B cell (primary cell): ENCODE data around the gene IGSF22. TPM values are rescaled to one million over a fixed set of nuclear protein-coding genes. Genes with fewer than 3 reads are reported as not detected.
A peak's percentile ranks its signal among the peaks of the same experiment; 100 is the strongest.

Experiments used
- ATAC-seq: fragments of 200-7000 bp; cut with Tn5 transposase; one replicate; pipeline ENCODE4 v1.10.0; 2021; ENCODE audit warnings: low read depth, mild to moderate bottlenecking, moderate number of reproducible peaks, moderate library complexity
- CTCF ChIA-PET: fragments of 350-600 bp; sonication (Branson Sonifier 250); formaldehyde crosslinking; loops from one replicate; lab custom pipeline; 2021; ENCODE audit warnings: antibody characterized with exemption, inconsistent platforms; lab: Charles Lee
- POLR2A ChIA-PET: fragments of 350-600 bp; sonication (Branson Sonifier 250); formaldehyde crosslinking; loops from one replicate; lab custom pipeline; 2021; ENCODE audit warnings: antibody characterized with exemption; lab: Charles Lee
- DNase-seq: peaks from one replicate; pipeline ENCODE4 v3.0.0; 2013
- H2AFZ ChIP-seq: 2 replicates; pipeline ENCODE4 v1.6.1; 2012; ENCODE audit warnings: mild to moderate bottlenecking, low read depth, low read length; ENCODE audit not compliant: insufficient read depth, poor library complexity, severe bottlenecking
- H3K27ac ChIP-seq, 2 donors: 1 replicate in 1 of 2; 2 replicates in 1 of 2; pipeline ENCODE4 v1.5.1; 2012 to 2013; ENCODE audit warnings: low read length in 2 of 2, mild to moderate bottlenecking in 2 of 2, moderate library complexity in 1 of 2
- H3K27me3 ChIP-seq, 4 experiments: fragments of 200-600 bp in 1 of 4; sonication (generic) in 1 of 4; replicated peaks in 1 of 4; 1 replicate in 2 of 4; 2 replicates in 2 of 4; pipeline versions ENCODE4 v1.6.1 to v1.7.0; 2013 to 2016; ENCODE audit warnings: low read length in 3 of 4, mild to moderate bottlenecking in 2 of 4, mixed read lengths in 1 of 4, moderate library complexity in 1 of 4; ENCODE audit not compliant: insufficient read depth in 4 of 4, control insufficient read depth in 3 of 4; ENCODE audit errors: control extremely low read depth in 1 of 4
- H3K36me3 ChIP-seq, 2 experiments: replicated peaks in 1 of 2; 1 replicate in 1 of 2; 2 replicates in 1 of 2; pipeline versions ENCODE4 v1.6.1 to v1.7.1; 2013; ENCODE audit warnings: low read length in 1 of 2; ENCODE audit not compliant: insufficient read depth in 2 of 2, control insufficient read depth in 1 of 2; ENCODE audit errors: control extremely low read depth in 1 of 2, extremely low read depth in 1 of 2
- H3K4me1 ChIP-seq, 2 donors: fragments of 200-600 bp in 1 of 2; sonication (generic) in 1 of 2; 1 replicate in 1 of 2; 2 replicates in 1 of 2; pipeline versions ENCODE4 v1.5.1 to v1.6.1; 2013 to 2017; ENCODE audit warnings: low read length in 2 of 2; ENCODE audit not compliant: control insufficient read depth in 2 of 2, insufficient read depth in 2 of 2
- H3K4me2 ChIP-seq: replicated peaks from 2 replicates; pipeline ENCODE3; 2012; ENCODE audit warnings: mild to moderate bottlenecking, low read depth, low read length; ENCODE audit not compliant: poor library complexity, severe bottlenecking
- H3K4me3 ChIP-seq, 5 experiments: fragments of 200-600 bp in 1 of 5; sonication (generic) in 1 of 5; 1 replicate in 3 of 5; 2 replicates in 2 of 5; pipeline versions ENCODE4 v1.5.1 to v1.7.0; 2011 to 2016; ENCODE audit warnings: low read length in 4 of 5, mild to moderate bottlenecking in 4 of 5, low read depth in 2 of 5, control low read depth in 1 of 5, moderate library complexity in 1 of 5; ENCODE audit not compliant: insufficient read depth in 1 of 5; ENCODE audit errors: control extremely low read depth in 1 of 5, extremely low read depth in 1 of 5
- H3K79me2 ChIP-seq: fragments of 200-600 bp; sonication (generic); one replicate; pipeline ENCODE4 v1.6.0; 2016; ENCODE audit warnings: low read length; ENCODE audit not compliant: control insufficient read depth, insufficient read depth
- H3K9ac ChIP-seq: fragments of 200-600 bp; sonication (generic); 2 replicates; pipeline ENCODE4 v1.6.1; 2017; ENCODE audit warnings: mild to moderate bottlenecking, low read length, moderate library complexity
- H3K9me3 ChIP-seq, 3 donors: one replicate each; pipeline versions ENCODE4 v1.6.1 to v1.7.1; 2013; ENCODE audit warnings: low read length in 2 of 3; ENCODE audit not compliant: control insufficient read depth in 2 of 3, insufficient read depth in 1 of 3; ENCODE audit errors: control extremely low read depth in 1 of 3
- H4K20me1 ChIP-seq: 2 replicates; pipeline ENCODE4 v1.6.0; 2012; ENCODE audit warnings: mild to moderate bottlenecking, low read length; ENCODE audit not compliant: insufficient read depth, control insufficient read depth, poor library complexity, severe bottlenecking
- H3K27ac Mint-ChIP-seq: one replicate; pipeline ENCODE4 v1.8.0; 2021; ENCODE audit warnings: mixed read lengths
- H3K27me3 Mint-ChIP-seq: one replicate; pipeline ENCODE4 v1.8.0; 2021; ENCODE audit warnings: mixed read lengths
- H3K4me1 Mint-ChIP-seq: one replicate; pipeline ENCODE4 v1.8.0; 2021; ENCODE audit warnings: mixed read lengths
- H3K4me3 Mint-ChIP-seq: one replicate; pipeline ENCODE4 v1.8.0; 2021; ENCODE audit warnings: mixed read lengths
- H3K9me3 Mint-ChIP-seq: one replicate; pipeline ENCODE4 v1.8.0; 2022; ENCODE audit warnings: mixed read lengths; ENCODE audit not compliant: insufficient read depth
- EZH2 ChIP-seq: IDR thresholded peaks from 2 replicates; pipeline ENCODE4 v1.6.1; 2012; ENCODE audit warnings: borderline replicate concordance, low read depth, mild to moderate bottlenecking, moderate library complexity, low read length; ENCODE audit not compliant: insufficient read depth, poor library complexity, severe bottlenecking
- WGBS: methylation state at CpG from one replicate; pipeline ENCODE4 v1.1.5; 2013; ENCODE audit warnings: missing lambda C conversion rate; ENCODE audit not compliant: insufficient coverage; 5-methylcytosine and 5-hydroxymethylcytosine counted together
- intact Hi-C: fragments of 100-400 bp; cut with micrococcal nuclease; formaldehyde crosslinking; loops from one replicate; pipeline ENCODE4 v1.10.0; 2022
- polyA plus RNA-seq: library from polyadenylated mRNA; depleted of rRNA; stranded (reverse); fragments of >200 nt; gene quantifications from 2 replicates; pipeline ENCODE4 v1.2.3, GENCODE V29; 2012
- total RNA-seq, 2 donors: library from RNA; stranded (reverse); fragments of 120-200 nt in 1 of 2; gene quantifications; 1 replicate in 1 of 2; 2 replicates in 1 of 2; pipeline versions ENCODE4 v1.2.3 to v1.2.4, GENCODE V29; 2013 to 2022
- TF ChIP-seq, protein P1 (sequence below): fragments of 200-600 bp; IDR thresholded peaks from one replicate; pipeline ENCODE4 v1.8.0; 2022; ENCODE audit warnings: antibody characterized with exemption, mild to moderate bottlenecking

Gene IGSF22
- total and polyA plus RNA-seq, 2 donors (not counting 1 experiment from before 2014, with no cell fraction given) = 0.91 to 2.6 TPM

GRCh38 chr11:18722293-18722637 is 3.7 kb downstream of the IGSF22 start:
- H3K27ac ChIP-seq = no peak overlapping the region

More at GRCh38 chr11:18722293-18722637, 3.7 kb downstream of the IGSF22 start:
- CTCF ChIA-PET = interaction anchor here (0.8 to 5.7 kb wide), 21 partner anchors 9 to 708 kb away, joined by 3 to 59 read pairs (median 5); partner anchors contain the start of genes SAAL1, SPTY2D1, TMEM86A and TSG101
- H2AFZ ChIP-seq = peak overlapping the region; percentile 99
- H3K27me3 ChIP-seq = no peaks in the 10 kb centered on the region
- no peak for ATAC-seq
- POLR2A ChIA-PET = interaction anchor here (0.9 kb wide), 1 partner anchor 196 kb away, joined by 4 read pairs; the partner anchor contains the start of gene TSG101
- no peak for DNase-seq
- Mint-ChIP-seq H3K27ac (peak overlapping the region; percentile 32), H3K27me3 (peaks cover 2% of the 10 kb centered on the region), H3K4me1 (peaks cover 9% of the 10 kb centered on the region), H3K4me3 (peak overlapping the region; percentile 92), H3K9me3 (no peaks in the 10 kb centered on the region)
- H4K20me1 ChIP-seq = no peaks in the 10 kb centered on the region
- H3K9ac ChIP-seq = peak overlapping the region; percentile 88
- H3K36me3 ChIP-seq = no peaks in the 10 kb centered on the region
- H3K79me2 ChIP-seq = no peaks in the 10 kb centered on the region
- TF ChIP-seq, protein P1, sequence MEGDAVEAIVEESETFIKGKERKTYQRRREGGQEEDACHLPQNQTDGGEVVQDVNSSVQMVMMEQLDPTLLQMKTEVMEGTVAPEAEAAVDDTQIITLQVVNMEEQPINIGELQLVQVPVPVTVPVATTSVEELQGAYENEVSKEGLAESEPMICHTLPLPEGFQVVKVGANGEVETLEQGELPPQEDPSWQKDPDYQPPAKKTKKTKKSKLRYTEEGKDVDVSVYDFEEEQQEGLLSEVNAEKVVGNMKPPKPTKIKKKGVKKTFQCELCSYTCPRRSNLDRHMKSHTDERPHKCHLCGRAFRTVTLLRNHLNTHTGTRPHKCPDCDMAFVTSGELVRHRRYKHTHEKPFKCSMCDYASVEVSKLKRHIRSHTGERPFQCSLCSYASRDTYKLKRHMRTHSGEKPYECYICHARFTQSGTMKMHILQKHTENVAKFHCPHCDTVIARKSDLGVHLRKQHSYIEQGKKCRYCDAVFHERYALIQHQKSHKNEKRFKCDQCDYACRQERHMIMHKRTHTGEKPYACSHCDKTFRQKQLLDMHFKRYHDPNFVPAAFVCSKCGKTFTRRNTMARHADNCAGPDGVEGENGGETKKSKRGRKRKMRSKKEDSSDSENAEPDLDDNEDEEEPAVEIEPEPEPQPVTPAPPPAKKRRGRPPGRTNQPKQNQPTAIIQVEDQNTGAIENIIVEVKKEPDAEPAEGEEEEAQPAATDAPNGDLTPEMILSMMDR = peak; percentile 42
- TF ChIP-seq EZH2 = no peak
- intact Hi-C loops = loop anchor here (5.0 to 10.0 kb wide), 2 partner anchors 90 to 327 kb away; partner anchors contain the start of genes LDHA and SPTY2D1
- peak overlapping the region in 3 of 5 experiments; percentile 50 to 80 (median 69) for H3K4me3 ChIP-seq
- H3K9me3 ChIP-seq = no peaks in the 10 kb centered on the region
- whole genome bisulfite sequencing = no CpG with 5 or more reads among the region's 1 CpG
- H3K4me1 ChIP-seq = peaks cover 9 to 17% of the 10 kb centered on the region in 2 donors
- peak overlapping the region; percentile 99 for H3K4me2 ChIP-seq
